ENCODE measurements around the gene TNFRSF25. TPM values are rescaled to one million over a fixed set of nuclear protein-coding genes. Genes with fewer than 3 reads are reported as not detected.

The TNFRSF25 gene
- total RNA-seq, 1 donor from 2014 or later = 26.1 TPM

- Mint-ChIP-seq H3K27ac (ENCODE audit: unreplicated experiment) (peak overlapping the region; percentile 67), H3K9me3 (no peaks in the 10 kb centered on the region), H3K4me1 (peaks cover 6% of the 10 kb centered on the region), H3K4me3 (no peak overlapping the region), H3K27me3 (ENCODE audit: low read depth) (no peaks in the 10 kb centered on the region), H3K36me3 (ENCODE audit: low read depth) (peaks cover 5% of the 10 kb centered on the region)
- DNase-seq (ENCODE audit: low read depth, low spot score) = no peak
- TF ChIP-seq CTCF (conservative IDR thresholded peaks at IDR 0.05) = no peak
These were observed 1.5 kb downstream of the TNFRSF25 start for GRCh38 chr1:6464514-6464836.

DNA sequence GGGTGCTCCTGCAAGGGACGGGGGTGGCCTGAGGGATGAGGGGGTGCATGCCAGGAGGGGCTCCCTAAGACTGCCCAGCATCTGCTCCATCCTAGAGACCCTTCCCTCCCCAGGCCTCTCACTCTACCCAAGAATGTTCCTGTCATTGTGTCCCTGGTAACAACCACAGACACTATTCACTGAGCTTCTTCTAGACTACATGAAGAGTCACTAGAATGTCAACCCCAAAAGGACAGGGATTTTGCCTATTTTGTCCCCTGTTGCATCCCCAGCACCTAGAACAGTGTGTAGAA, 2.9 kb downstream of the TNFRSF25 start:
- TF ChIP-seq CTCF (conservative IDR thresholded peaks at IDR 0.05) = no peak
- H3K4me3 Mint-ChIP-seq = no peak overlapping the region
- peaks cover 8% of the 10 kb centered on the region for H3K4me1 Mint-ChIP-seq
- peaks cover 5% of the 10 kb centered on the region for H3K36me3 Mint-ChIP-seq (ENCODE audit: low read depth)
- H3K27ac Mint-ChIP-seq (ENCODE audit: unreplicated experiment) = no peak overlapping the region
- no peaks in the 10 kb centered on the region for H3K9me3 Mint-ChIP-seq
- DNase-seq (ENCODE audit: low read depth, low spot score) = no peak
- H3K27me3 Mint-ChIP-seq (ENCODE audit: low read depth) = no peaks in the 10 kb centered on the region

DNA sequence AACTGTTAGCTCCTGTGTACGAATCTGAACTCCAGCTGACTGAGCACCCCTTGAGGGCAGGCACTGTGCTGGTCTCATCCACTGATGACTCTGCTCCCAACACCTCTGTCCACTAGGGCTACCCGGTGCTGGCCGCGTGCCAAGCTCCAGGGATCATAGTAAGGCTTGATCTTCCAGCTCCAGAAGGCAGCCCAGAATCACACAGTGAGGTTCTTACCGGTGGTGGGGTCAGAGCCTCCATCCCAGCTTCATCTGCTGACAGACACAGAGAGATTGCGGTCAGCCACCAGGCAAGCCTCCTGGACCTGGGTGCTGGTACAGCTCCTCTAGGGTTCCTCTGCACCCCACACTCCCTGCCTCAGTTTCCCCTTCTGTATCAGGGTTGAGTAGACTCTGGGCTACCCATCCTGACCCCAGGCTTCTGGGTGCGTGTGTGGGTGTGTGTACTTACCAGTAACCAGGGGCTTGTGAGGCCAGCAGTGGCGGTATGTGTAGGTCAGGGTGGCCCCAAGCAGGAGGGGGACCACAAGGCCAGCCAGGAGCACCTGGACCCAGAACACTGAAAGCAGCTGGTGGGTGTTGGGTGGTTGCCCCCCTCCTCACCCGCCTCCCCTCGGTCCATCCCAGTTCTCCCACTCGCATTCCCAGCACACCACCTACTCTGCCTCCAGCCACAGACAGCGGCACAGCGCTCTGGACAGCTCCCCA, 3.4 kb downstream of the TNFRSF25 start:
- H3K4me3 Mint-ChIP-seq = peak overlapping the region; percentile 38
- H3K27me3 Mint-ChIP-seq (ENCODE audit: low read depth) = no peaks in the 10 kb centered on the region
- no peaks in the 10 kb centered on the region for H3K9me3 Mint-ChIP-seq
- H3K27ac Mint-ChIP-seq (ENCODE audit: unreplicated experiment) = no peak overlapping the region
- peaks cover 8% of the 10 kb centered on the region for H3K4me1 Mint-ChIP-seq
- no peak for TF ChIP-seq CTCF (conservative IDR thresholded peaks at IDR 0.05)
- peaks cover 5% of the 10 kb centered on the region for H3K36me3 Mint-ChIP-seq (ENCODE audit: low read depth)
- no peak for DNase-seq (ENCODE audit: low read depth, low spot score)

GRCh38 chr1:6461538-6462411, 4.2 kb downstream of the TNFRSF25 start:
- no peak overlapping the region for H3K27ac Mint-ChIP-seq (ENCODE audit: unreplicated experiment)

DNA sequence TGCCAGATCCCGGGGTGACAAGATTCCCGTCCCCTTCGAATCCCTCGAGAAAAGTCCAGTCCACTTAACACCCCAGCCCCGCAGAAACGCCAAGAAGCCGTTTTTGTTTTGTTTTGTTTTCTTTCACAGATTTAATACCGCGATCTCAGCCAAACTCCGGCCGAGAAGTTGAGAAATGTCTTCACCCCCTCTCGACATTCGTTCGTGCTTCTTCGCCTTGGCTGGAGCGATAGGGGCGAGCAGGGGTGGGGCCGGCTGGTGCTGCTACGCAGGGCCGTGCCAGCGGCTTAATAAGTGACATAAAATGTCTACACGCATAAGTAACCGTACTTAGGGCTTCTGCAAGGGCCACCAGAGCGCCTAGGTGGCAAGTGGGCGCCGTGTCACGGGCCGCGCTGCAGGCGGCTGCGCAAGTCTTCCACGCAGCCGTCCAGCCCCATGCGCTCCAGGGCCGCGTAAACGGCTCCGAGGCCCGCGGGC, 4.9 kb downstream of the TNFRSF25 start:
- Mint-ChIP-seq H3K9me3 (no peaks in the 10 kb centered on the region), H3K27me3 (ENCODE audit: low read depth) (no peaks in the 10 kb centered on the region), H3K27ac (ENCODE audit: unreplicated experiment) (no peak overlapping the region), H3K4me3 (no peak overlapping the region), H3K4me1 (peaks cover 8% of the 10 kb centered on the region), H3K36me3 (ENCODE audit: low read depth) (peaks cover 5% of the 10 kb centered on the region)
- DNase-seq (ENCODE audit: low read depth, low spot score) = no peak
- no peak for TF ChIP-seq CTCF (conservative IDR thresholded peaks at IDR 0.05)

More at GRCh38 chr1:6461538-6462411, 4.2 kb downstream of the TNFRSF25 start:
- peak overlapping the region; percentile 38 for H3K4me3 Mint-ChIP-seq
- H3K4me1 Mint-ChIP-seq = peaks cover 8% of the 10 kb centered on the region
- no peaks in the 10 kb centered on the region for H3K27me3 Mint-ChIP-seq (ENCODE audit: low read depth)
- TF ChIP-seq CTCF (conservative IDR thresholded peaks at IDR 0.05) = no peak
- no peak for DNase-seq (ENCODE audit: low read depth, low spot score)
- H3K9me3 Mint-ChIP-seq = no peaks in the 10 kb centered on the region
- H3K36me3 Mint-ChIP-seq (ENCODE audit: low read depth) = peaks cover 5% of the 10 kb centered on the region

All from neural crest cell (in vitro differentiated cells).